GM18499 (cell line): ENCODE measurements around the gene ERAP2.
"Not testable (repeated sequence)": the region's sequence is repeated elsewhere in the genome, so short reads cannot be mapped to it uniquely, and the experiment has no call there.

ENCODE experiments used
- ATAC-seq: cut with Tn5 transposase; IDR thresholded peaks from one replicate; pipeline ENCODE4 v1.9.1; 2021; ENCODE audit warnings: moderate number of reproducible peaks; ENCODE audit not compliant: insufficient read depth, unreplicated experiment

ERAP2 gene

DNA sequence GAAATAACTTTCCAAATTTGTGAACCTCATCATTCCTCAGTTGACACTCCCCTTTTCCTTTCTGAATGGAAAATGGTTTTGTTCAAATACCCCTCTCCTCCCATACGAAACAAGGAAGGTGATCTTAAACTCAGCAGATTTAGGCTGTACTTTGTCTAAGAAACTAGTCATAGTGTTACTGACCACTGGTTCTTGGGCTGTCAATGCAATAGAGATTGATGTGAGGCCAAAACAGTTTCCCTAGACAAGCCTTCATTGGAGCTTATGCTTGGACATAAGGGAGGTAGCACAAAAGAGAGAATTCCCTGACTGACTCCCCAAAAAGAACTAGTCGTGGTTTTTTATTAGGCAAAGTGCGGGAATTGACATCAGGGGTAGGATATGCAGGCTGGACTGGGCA lies 54.3 kb downstream of the ERAP2 start:
- ATAC-seq, result no peak

DNA sequence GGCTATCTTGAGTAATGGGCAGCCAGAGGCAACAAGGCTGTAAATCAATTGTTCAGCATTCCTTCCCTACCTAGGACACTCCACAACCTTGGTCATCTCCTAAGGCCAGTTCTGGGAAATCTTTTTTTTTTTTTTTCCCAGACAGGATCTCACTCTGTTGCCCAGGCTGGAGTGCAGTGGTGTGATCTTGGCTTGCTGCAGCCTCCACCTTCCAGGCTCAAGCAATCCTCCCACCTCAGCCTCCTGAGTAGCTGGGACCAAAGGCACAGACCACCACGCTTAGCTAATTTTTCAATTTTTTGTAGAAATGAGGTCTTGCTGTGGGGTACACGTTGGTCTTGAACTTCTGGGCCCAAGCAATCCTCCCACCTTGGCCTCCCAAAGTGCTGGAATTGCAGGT lies 54.7 kb downstream of the ERAP2 start:
- not testable (repeated sequence) for ATAC-seq

DNA sequence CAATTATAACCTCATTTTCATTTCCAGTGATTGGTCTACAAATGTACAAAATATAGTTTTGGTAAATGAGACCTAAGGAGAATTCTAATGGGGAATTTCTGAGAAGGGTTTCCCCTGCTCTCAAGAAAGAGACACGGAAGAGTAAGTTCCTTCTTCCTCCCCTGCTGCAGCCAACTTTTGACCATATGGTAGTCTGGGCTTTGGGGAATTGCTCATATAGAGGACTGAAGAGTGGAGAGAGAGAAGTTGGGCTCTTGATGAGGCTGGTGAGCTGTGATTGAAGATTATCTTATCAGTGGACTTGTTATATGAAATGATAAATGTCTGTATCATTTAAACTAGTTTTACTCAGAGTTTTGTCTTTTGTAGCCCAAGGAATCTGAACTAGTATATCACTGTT lies 55.3 kb downstream of the ERAP2 start:
- no peak for ATAC-seq

DNA sequence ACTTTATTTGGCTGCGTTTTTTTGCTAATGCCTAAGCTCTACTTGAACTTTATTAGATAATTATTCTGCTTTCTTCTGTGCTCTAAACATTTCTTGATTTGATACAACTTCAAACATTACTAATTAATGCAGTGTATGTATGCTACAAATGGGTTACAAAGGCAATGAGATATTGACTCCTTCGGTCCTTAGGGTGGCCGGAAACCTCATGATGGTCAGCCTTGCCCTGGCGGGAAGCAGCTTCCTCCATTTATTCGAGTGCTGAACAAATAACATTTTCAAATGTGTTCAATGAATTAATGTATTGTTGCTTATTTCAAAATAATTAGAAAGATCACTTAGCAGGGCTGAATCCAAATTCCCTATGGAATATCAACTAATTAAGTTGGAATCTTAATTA lies 55.7 kb downstream of the ERAP2 start:
- no peak for ATAC-seq

DNA sequence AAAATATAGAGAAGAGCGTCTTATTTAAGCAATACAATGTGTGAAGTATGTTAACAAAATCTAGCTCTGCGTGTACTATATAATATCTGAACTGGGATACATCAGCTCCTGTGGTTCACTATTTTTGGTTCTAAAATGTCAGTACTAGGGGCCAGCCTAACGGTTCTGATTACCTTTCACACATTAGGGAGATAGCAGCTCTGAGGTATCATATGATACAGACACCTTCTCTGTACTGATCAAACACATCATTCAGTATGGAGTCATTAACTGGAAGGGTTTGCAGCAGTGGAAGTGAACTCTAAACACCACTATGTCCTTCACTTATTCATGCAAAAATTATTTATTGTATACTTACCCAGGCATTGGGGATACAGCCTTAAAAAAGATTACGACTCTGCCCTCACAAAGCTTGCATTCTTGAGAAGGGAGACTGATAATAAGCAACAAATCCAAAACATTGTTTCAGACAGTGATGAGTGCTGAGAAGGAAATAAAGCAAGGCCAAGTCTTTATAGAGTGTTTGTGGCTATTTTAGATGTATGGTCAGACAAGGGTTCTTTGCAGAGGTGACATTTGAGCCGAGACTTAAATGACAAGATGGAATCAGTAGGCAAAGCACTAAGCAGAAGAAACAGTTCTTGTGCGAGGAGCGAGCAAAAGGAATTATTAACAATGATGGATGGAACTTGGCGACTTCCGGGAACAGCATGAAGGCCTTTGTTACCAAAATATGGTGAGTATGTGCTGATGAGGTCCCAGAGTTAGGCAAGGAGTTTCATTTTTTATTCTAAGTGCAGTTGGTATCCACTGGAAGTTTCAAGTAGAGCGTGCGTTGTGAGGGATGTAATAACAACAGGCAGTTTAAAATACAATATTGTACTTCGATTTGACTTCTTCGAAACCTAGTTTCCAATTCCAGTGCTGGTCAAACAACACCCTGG lies 57.7 kb downstream of the ERAP2 start:
- no peak for ATAC-seq

DNA sequence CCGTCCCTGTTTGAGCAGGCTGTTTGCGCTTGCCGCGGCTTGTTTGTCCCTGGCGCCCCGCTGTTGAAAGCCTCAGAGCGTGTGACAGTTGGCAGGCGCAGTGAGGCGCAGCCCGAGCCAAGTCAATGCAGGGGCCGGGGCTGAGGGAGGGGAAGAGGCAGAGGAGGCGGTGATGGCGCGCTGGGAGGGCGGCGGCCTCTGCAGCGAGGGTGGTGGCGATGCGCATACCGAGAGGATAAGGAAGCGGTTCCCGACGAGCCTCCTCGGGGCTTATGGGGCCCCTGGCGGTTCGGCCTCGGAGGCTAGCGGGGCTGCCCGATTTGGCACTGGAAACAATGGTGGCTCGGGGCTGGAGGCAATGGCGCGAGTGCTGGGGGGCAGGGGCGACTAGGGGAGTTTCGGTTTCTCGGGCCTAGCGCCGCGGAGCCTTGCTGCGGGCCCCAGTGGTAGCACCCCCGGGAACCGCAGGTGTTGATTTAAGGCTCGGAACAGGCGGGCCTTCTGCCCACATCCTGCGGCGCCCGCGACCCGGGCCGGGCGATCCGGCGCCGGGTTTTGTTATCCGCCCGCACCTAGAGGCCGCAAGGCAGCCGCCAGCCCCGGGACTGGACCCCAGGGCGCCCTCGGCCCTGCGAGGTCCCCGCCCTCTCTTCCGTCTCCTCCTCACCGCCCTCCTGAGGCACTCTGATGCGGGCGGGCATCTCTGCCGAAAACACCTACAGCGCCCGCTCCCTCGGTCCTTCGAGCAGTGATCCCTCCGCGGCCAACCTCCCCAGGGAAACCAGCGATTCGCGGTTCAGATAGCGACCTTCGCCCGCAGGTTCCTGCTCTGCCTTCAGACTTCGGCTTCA lies 58.6 kb downstream of the ERAP2 start:
- peak; percentile 45 for ATAC-seq

DNA sequence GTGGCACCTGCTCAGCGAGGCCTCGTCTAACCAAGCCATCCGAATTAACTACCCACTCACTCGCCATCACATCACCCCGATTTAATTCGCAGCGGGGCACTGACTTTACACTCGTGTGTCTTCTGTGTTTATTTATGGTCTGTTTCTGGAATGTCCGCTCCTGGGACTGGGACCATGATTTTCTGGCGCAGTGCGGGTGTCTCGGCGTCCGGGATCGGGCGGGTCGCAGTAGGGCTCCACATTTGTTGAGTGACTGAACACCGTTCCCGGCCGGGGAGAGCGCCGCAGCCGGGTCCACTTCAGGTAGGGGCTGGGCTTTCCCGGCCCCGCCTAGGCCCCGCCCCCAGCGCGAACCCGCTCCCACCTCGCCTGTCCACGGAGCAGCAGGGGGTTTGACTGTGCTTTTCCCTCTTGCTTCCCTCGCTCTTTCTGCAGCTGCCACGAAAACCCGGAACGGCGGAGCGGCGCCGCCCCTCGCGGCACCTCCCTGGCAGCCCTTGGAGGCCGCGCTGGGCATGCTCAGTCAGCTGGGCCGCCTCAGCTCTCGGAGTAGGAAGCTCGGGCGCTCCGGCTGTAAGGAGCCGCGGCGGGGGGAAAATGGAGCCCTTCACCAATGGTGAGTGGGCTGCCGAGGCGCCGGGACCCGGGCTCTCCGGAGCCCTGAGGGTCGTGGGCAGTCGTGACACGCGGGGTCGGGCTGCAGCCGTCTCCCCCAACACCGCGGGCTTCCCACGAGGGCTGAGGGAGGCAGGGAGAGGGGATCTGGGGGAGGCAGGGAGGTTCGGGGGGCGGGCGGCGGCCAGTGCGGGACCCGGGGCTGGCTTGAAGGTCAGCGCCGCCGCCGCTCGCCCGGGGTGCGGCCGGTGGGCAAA lies 59.5 kb downstream of the ERAP2 start, which contains the start of gene LNPEP:
Gene LNPEP (plus strand): TSS at position 522 of the 872 bp plus-strand sequence. CDS start 76 bp downstream, at position 598.
- ATAC-seq, result peak; percentile 27

DNA sequence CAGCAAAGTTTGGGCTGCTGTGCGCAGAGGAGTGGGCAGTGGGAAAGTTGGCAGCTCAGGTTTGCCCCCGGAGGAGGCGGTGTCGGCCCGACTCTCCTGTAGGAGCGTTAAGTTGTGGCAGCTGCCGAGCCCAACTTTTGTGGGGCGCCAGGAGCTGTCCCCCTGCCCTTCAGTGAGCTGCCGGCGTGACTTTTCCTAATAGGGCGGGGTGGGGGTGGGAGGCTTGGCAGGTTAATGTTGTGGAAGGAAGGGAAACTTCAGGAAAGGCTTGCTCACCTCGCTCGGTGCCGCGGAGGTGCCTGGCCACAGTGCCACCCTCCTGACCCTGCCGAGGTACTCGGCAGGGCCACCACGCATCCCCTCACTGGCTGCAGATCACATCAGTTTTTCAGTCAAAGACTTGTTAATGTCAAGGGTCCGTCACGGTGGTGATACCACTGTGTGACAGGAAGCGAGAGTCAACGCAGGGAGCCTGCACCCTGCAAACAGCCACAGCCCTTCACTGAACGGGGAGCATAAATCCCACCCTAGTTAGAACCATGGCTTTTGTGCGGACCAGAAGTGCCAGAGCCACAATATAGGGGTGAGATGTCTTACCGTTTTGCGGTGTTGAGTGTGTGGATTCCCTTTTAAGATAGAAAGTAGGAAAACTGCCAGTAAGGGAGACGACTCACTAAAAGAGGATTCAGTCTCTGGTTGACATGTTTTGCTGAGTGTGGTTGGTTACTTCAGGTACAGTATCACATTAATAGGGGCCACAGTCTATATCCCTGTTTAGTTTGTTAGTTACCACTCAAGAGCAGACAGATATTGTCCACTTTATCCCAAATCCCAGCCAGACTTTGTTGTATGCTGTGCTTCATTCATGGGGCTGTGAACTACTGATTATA lies 60.4 kb downstream of the ERAP2 start:
- ATAC-seq, result no peak

DNA sequence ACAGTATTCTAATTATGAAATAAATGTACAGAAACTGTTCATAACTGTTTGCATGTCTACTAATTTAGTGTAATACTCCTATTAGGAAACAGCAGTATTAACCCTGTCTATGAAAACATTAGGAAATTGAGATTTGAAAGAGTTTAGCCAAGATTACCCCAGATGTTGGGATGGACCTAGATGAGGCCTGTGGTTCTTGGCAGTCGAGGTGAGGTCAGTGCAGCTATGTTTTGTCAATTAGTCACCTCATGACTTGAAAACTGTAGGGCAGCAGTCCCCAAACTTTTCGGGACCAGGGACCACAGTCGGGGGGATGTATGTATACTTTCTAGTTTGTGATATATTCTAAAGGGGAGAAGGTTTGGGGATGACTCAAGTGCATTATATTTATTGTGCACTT lies 64.3 kb downstream of the ERAP2 start:
- ATAC-seq, result no peak

DNA sequence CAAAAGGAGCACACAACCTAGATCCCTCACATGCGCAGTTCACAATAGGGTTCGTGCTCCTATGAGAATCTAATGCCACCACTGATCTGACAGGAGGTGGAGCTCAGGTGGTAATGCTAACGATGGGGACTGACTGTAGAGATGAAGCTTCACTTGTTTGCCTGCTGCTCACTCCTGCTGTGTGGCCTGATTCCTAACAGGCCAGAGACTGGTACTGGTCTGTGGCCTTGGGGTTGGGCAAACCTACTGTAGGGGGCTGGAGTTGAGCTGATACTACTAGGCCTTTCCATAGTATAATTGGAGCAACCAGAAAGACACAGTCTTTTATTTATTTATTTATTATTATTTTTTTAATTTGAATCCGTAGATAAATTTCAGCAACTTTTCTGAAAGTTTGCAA lies 64.8 kb downstream of the ERAP2 start:
- ATAC-seq, result no peak

DNA sequence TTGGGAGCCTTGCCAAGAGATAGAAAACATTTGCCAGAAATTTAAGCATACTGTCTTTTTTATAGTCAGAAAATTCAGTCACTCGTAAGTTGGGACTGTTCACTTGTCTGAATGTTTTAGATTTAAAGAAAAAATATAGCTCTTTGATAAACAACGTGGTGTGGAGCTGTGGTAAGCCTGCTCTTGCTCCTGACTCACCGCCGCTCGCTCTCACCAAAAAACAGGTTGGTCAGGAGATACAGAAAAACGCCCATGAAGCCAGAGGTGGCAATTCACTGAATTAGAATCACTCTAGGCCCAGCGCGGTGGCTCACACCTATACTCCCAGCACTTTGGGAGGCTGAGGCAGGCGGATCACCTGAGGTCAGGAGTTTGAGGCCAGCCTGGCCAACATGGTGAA lies 65.8 kb downstream of the ERAP2 start:
- ATAC-seq, result no peak

DNA sequence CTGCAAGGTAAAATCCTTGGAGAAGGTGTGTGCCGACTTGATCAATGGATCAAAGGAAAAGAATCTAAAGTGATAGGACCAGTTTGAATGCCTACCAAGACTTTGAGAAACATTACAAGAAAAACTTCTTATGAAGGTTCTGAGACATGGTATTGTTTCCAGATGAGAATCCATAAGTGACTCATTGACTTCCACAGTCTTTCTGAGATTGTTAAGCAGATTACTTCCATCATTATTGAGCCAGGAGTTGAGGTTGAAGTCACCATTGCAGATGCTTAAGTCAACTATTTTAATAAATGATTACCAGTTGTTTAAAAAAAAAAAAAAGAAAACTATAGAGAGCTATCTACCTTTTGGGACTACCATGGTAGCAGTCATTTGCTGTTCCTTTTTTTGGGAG lies 66.6 kb downstream of the ERAP2 start:
- ATAC-seq, result no peak

DNA sequence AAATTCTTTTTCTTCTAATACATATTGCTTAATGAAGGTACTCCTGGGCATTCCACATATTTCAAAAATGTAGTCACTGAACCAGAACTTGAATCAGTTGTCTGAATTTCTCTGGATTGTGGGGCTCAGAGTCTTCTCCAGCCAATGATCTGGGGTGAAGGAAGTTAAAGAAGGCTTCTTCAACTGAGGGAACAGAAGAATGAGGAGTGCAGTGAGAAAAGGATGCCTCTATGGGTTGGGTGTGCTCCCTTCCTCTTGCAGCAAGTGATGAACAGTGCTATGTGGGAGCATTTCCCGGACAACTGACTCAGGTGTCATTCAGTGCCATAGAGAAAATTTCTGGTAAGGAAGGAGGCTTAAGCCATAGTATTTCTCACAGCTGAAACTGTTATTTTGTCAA lies 67.5 kb downstream of the ERAP2 start:
- ATAC-seq, result no peak

DNA sequence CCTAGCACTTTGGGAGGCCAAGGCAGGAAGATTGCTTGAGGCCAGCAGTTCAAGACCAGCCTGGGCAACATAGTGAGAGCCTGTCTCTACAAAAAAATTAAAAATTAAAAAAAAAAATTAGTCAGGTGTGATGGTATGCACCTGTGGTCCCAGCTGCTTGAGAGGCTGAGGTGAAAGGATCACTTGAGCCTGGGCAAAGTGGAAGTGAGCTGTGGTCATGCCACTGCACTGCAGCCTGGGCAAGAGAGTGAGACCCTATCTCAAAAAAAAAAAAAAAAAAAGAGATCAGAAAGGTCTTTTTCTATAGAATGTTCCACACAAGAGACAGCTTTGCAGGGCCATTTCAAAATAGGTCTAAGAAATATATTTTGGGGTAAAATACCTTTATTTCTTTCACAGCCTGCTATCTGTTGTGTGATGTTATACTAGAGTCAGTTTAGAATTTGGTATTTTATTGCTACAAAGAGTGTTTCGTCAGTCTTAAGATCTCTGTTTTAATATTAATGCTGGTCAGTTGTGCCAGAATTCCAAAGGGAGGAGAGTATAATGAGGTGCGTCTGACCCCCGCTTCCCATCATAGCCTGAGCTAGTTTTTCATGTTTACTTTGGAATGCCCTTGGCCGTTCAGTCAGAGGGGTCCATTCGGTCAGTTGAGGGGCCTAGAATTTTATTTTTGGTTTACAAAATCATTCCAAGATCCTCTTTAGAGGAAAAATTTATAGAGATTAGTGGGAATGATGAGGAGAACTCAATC lies 69.0 kb downstream of the ERAP2 start:
- no peak for ATAC-seq

DNA sequence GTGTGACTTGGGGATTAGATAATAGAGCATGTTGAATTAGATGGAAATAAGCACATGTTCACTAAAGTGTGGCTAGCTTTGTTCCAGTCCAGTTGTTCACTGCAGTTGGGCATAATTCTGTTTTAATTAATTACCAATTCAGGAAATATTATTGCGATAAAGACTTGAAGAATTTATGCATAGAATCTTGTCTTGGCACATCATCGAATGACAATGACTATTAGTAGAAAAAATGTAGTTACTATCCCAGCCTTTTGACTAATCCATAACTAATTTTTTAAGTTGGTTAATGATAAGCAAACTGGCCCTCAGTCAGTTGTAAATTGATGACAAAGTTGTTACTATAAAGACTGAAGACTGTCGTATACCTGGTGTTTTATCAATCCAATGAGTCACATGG lies 70.1 kb downstream of the ERAP2 start:
- ATAC-seq, result no peak

DNA sequence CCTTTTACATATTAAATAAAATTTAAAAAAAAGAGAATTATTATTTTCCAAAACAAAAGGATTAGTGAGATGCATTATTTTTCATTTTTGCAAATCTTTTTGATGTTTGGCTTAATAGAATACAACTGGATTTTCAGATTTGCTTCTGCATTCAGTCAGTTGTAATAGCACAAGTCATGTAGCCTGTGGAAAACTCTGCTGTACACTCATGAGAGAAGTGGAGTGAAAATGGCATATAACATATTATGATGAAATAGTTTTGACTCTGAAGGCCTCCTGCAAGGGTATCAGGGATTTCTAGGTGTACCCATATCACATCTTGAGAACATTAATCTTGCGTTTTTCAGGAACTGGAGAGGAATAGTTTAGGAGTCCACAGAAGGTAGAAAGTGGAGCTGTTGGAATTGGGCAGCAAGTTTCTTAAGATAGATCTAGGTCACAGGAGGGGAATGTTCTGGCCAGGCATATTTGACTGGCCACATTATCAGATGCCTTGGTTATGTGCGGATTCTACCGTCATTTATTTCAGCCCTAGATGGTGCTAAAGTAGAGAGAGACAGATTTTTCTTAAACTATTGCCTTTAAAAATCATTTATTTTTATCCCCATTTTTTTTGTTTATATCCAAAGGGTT lies 75.9 kb downstream of the ERAP2 start:
- ATAC-seq, result no peak

DNA sequence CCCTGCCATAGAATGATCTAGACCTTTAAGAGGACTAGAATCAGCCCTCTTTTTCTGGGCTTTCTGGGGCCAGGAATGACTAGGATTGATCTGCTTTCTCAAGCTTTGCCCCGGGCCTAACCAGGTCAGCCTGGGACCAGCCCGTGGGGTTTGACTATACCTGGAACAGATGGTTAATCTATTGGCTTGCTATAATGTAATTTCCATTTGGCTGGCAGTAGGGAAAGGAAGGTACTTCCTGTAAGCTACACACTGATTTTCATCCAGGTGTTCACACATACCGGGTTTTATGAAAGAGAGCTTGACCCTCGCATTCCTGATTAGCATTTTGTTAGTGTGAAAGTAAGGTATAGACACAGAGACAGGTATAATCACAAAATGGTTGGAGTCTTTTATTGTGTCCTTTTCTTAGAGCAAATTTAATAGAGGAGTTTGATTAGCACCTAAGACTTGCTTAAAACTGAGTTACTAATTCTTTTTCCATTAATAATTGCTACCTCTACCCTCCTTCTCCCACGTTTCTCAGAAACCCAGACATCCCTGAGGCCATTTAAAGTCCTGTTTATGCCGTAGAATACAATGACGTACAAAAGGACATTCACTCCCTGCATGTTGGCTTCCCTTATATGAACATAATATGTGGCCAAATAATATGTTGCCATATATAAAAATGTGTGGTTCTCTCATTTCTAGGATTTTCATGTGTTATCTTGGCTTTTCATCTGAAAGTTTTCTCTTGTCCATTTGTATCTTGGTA lies 76.9 kb downstream of the ERAP2 start:
- no peak for ATAC-seq
